ENCODE results near the gene NEAT1.

The NEAT1 gene

DNA sequence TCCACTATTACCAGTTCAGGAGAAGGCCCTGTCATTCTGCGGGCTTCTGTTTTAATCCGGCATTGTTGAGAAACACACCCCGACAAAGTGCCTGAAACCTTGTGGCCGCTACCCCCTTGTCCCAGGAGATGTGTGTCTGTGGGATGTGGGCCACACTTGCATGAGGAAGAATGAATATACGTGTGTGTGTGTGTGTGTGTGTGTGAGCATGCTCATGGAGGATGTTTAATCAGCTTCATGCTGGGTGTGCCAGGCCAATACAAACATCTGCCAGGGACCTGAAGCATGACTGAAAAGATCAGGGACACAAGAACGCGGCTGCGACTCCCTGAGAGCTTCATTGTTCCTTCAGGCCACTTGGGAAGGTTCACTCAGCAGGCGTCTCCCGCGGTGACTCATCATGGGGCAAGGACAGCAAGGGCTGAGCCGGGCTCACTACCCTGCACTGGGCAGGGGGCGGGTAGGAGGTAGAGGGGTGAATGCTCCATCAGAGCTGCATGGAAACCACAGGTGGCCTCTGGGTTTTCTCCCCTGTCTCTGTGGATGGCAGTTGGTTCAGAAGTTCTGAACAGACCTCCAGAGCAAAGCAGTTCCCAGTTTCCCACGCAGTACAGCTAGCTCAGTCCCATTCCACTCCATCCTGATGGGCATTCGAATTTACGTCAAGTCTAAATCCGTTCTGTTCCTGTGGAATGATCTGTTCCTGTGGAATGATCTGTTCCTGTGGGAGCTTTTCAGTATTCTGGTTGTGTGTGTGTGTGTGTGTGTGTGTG is 69.2 kb downstream of the NEAT1 start:
- Mint-ChIP-seq H3K4me3 (no peak overlapping the region), H3K36me3 (no peaks in the 10 kb centered on the region), H3K27me3 (no peaks in the 10 kb centered on the region), H3K9me3 (ENCODE audit: low read depth) (no peaks in the 10 kb centered on the region), H3K4me1 (ENCODE audit: low read depth) (peaks cover 46% of the 10 kb centered on the region), H3K27ac (no peak overlapping the region)

DNA sequence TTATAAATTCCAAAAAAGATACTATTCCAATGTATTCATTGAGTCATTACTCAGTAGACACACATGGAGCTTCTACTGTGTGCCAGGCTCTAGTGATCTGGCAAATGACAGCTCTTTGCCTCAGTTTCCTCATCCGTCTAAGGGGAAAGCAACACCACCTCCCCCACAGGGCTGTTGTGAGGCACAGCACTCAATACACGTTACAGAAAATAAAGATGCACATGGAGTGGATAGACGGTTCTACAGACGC is 69.7 kb downstream of the NEAT1 start:
- Mint-ChIP-seq H3K4me3 (no peak overlapping the region), H3K36me3 (no peaks in the 10 kb centered on the region), H3K27ac (peak overlapping the region; percentile 34), H3K9me3 (ENCODE audit: low read depth) (no peaks in the 10 kb centered on the region), H3K4me1 (ENCODE audit: low read depth) (peaks cover 48% of the 10 kb centered on the region), H3K27me3 (no peaks in the 10 kb centered on the region)

DNA sequence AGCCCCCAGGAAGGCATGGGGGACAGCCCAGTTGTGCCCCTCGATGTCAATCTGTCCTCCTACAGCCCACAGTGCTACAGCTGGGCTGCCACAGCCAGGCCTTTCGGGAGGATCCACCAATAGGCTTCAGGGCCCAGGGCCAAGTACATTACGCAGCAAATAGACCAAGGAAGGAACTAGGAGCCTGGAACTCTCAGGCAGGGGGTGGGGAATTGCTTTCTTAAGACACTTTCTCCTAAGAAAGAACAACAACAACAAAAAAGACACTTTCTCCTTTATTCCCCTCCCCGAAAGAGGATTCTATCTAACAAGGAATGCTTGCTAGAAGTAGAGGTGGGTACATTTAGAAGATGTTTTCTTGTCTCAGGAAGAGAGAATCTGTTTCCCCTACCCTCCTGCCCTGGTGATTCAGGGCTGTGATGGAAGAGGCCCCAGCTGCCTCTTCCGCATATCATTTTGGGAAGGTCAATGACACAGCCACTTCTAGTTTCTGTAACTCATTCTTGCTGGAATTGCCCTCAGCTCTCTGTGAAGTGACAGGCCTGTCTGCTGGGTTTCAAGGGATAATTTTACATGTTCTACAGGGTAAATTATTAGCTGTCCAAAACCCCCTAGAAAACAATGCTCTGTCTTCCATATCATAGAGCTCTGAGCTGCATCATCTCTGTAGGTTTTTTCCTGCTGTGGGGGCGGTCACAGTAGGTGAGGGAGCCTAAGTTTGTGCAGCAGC is 70.2 kb downstream of the NEAT1 start:
- Mint-ChIP-seq H3K4me1 (ENCODE audit: low read depth) (peaks cover 45% of the 10 kb centered on the region), H3K27ac (peak overlapping the region; percentile 91), H3K9me3 (ENCODE audit: low read depth) (no peaks in the 10 kb centered on the region), H3K4me3 (peak overlapping the region; percentile 66), H3K36me3 (no peaks in the 10 kb centered on the region), H3K27me3 (no peaks in the 10 kb centered on the region)

DNA sequence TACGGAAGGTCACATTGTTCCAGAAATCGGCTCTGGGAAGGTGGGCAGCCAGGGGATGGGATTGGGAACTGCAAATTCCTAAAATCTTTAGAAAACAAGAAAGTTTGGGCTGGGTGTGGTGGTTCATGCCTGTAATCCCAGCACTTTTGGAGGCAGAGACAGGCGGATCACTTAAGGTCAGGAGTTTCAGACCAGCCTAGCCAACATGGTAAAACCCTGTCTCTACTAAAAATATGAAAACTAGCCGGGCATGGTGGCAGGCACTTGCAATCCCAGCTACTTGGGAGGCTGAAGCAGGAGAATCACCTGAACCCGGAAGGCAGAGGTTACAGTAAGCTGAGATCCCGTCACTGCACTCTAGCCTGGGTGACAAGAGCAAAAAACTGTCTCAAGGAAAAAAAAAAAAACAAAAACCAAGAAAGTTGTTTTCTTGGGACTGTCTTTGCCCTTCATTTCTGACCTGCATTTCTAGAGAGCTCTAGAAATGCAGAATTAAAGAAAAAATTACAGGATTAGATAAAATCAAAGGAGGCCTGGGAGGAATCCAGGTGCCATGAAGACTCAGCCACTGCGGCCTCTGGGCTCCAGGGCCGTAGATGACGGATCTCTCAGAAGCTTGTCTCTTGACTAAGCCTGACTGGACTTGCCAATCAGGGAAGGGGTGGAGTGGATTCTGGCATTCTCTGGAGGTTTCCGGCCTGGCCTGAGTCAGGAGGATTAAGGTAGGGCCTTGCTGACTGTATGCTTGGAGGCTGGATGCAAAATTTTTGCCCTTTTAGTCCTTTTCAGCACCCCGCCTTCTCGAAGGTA is 71.0 kb downstream of the NEAT1 start:
- Mint-ChIP-seq H3K9me3 (ENCODE audit: low read depth) (no peaks in the 10 kb centered on the region), H3K36me3 (no peaks in the 10 kb centered on the region), H3K4me1 (ENCODE audit: low read depth) (peaks cover 42% of the 10 kb centered on the region), H3K27me3 (no peaks in the 10 kb centered on the region), H3K4me3 (peak overlapping the region; percentile 66), H3K27ac (peak overlapping the region; percentile 91)
